ENCODE results near the gene CLEC9A.

Gene CLEC9A

DNA sequence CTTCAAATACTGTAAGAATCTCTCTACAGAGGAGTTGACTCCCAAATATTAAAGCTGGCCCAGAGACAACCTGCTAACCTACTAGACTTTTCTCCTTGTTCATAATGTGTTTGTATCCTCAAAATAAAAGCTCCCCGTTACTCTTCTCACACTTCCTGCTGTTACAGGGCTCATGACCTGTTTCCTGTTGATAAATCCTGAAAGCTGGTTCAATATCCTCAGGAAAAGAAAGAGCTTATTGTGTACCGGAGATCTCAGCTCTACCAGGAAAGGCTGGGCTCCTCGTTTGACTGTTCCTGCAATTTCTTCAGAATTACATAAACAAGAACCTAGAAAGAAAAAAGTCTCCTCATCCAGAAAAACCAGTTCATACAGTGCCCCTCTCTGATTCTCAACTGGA is 37.5 kb downstream of the CLEC9A start:
- DNase-seq, result no peak

DNA sequence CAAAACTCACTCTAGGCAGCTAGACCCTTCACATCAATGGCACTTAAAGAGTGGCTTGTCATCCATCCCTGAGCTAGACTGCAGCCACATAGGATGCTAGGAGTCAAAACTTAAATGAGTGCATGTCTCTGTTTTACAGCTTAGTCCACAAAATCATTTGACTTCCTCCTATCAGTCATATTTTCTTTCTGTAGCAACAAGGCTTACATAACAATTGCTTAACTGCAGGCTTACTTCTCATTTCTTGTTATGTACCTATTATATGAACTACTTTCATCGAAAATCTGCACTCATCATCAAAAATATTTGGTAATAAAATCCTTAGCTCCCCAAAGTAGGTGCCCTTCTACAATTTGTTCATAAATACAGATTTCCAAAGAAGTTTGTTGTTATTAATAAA is 38.2 kb downstream of the CLEC9A start:
- DNase-seq, result no peak

DNA sequence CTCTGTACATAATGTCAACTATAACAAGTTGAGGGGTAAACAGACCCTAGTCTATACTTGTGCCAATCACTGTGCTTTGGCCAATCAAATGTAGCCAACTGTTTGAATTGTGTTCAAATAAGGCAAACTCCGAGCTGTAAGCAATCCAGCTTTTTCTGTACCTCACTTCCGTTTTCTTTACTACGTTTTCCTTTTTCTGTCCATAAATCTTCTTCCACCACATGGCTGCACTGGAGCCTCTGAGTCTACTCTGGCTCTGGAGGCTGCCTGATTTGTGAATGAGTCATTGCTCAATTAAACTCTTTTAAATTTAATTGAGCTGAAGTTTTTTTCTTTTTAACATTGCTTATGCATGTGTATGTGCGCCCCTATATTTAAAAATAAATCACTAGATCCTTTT is 38.6 kb downstream of the CLEC9A start:
- DNase-seq, result no peak

DNA sequence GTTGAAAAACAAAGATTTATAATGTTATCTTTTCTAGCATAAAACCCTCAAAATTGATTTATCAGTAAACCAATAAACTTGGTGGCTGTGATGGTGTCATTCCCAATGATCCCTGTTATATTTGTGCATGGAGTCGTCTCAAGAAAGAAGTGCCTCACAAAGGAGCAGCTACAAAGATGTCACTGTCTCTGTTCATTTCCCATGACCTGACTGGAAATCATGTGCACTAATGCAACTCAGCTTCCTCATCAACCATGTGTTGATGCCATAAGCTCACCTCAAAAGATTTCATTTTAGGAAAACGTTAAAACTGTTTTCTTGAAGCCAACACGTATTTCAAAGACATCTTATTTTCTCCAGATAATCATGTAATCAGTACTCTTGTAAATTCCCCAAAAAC is 39.5 kb downstream of the CLEC9A start:
- DNase-seq, result no peak

DNA sequence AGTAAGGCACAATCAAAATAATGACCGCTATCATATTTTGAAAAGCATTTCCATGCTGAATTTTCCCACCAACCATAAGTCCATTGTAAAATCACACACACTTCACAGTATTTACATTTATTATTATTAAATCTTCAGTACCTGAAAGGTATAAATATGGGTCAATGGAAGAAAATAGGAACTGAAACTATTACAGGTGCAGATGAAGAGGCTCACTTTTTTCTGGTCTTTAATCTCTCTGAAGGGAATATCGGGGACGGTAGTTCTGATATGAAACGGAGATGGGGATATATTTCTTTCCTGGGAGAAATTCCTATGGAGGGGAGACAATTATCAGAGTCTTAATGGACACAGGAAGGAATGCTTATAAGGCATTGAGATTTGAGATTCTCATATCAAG is 39.9 kb downstream of the CLEC9A start:
- DNase-seq, result no peak

DNA sequence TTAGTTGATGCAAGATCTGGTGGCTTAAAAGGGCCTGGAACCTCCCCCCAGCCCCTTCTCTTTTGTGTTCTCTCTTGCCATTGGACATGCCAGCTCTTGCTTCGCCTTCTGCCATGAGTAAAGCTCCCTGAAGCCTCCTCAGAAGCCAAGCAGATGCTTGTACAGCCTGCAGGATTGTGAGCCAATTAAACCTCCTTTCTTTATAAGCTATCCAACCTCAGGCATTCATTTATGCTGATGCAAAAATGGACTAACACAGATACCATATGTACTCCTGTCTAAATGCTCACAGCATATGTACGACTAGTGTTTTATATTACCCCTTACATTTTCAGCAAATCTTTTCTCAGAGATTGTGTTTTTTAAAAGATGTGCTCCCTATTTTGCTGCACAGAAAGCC is 41.6 kb downstream of the CLEC9A start:
- no peak for DNase-seq

DNA sequence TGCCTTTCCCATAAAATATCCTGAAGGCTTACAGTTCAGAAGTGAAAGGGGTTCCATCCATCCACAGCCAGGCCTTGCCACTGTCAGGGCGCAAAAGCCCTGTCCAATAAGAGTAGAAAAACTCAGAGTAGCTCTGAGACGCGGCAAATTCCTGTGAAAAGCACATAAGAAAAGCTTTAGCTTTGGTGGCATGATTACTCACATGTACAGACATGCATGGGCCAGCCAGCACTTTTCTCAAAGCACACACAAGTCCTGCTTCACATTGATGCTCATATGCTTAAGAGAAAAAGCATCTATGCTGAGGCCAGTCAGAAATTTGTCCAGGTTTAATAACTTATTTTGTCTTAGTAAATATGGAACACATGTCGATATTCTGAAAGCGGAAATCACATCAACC is 42.8 kb downstream of the CLEC9A start:
- no peak for DNase-seq

DNA sequence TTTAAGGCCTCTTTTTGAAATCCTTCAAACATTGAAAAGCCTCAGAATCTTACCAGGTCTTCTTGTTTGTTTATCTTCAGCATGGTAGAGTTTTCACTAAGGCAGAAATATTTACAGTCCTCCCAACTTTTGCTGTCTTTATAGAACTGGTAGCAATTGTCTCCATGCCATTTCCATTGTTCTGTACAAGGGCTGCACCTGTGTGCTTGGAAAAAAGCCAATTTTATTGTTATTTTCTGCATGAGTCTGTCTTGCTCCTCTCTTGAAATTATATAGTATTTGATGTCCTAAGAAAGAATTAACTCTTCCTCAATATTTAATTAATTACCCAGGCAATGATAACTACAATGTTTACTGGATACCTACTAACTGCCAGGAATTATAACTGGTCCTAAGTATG is 45.0 kb downstream of the CLEC9A start:
- no peak for DNase-seq

DNA sequence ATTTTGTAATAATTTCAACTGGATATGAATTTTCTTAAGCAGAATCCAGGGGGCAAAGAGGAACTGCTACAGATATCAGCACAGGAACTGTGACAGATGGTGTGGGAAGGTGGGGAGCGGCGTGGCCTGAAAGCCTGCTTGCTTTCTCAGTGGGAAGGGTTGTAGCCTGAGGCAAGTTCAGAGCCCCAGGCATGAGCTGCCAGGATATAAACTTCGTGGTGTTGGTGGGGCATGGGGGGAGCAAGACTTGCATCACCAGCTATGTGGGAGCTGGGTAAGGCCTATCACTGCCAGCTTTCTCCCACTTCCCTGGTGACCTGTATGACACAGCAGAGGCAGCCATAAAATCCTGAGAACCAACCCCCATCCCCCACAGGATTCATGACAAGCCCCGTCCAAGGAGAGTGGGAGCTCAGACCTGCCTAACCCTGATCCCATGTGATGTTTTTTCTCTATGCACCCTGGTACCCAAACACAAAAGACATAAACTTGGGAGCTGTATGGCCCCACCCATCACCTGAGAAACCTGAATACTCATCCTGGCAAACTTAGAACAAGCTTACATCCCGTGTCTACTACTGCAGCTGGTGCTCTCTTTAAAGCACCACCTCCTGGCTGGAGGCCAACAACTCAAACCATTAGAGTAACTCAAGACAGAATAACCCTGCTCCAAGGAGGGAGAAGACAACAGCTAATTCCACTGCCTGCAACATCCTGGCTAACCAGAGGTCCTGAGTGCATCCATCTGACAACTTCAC is 51.8 kb downstream of the CLEC9A start:
- no peak for DNase-seq

DNA sequence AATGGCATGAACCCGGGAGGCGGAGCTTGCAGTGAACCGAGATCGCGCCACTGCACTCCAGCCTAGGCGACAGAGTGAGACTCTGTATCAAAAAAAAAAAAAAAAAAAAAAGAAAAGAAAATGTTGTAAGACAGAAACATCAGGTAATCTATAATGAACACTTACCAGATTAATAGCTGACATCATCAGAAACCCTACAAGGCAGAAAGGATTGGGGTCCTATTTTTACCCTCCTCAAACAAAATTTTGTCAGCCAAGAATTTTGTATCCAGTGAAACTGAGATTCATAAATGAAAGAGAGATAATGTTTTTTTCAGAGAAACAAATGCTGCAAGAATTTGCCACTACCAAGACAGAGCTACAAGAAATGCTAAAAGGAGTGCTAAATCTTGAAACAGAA is 54.3 kb downstream of the CLEC9A start:
- DNase-seq, result no peak

DNA sequence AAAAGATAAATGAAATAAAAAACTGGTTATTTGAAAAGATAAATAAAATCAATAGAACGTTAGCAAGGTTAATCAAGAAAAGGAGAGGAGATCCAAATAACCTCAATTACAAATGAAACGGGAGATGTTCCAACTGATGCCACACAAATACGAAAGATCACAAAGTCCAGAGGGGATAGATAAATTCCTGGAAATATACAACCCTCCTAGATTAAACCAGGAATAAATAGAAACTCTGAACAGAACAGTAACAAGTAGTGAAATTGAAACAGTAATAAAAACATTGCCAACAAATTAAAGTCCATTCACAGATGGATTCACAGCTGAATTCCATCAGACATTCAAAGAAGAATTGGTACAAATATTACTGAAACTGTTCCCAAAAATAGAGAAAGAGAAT is 55.9 kb downstream of the CLEC9A start:
- DNase-seq, result no peak

DNA sequence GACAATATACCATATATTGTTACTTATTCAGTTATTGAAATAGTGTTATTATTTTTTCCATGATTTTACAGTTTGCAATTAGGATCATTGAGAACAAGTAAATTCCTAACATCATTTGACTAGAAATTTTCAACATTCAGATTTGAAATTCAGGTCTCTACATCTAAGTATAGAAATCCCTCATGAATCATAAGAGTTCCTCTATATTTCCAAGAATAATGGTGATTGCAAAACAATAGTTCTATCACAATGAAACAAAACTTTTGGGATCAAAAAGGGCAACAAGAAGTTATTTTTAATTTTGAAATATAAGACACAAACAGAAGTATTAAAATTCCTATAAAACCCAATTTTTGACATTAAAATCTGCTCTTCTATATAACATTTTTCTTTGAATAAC is 57.5 kb downstream of the CLEC9A start:
- DNase-seq, result no peak

DNA sequence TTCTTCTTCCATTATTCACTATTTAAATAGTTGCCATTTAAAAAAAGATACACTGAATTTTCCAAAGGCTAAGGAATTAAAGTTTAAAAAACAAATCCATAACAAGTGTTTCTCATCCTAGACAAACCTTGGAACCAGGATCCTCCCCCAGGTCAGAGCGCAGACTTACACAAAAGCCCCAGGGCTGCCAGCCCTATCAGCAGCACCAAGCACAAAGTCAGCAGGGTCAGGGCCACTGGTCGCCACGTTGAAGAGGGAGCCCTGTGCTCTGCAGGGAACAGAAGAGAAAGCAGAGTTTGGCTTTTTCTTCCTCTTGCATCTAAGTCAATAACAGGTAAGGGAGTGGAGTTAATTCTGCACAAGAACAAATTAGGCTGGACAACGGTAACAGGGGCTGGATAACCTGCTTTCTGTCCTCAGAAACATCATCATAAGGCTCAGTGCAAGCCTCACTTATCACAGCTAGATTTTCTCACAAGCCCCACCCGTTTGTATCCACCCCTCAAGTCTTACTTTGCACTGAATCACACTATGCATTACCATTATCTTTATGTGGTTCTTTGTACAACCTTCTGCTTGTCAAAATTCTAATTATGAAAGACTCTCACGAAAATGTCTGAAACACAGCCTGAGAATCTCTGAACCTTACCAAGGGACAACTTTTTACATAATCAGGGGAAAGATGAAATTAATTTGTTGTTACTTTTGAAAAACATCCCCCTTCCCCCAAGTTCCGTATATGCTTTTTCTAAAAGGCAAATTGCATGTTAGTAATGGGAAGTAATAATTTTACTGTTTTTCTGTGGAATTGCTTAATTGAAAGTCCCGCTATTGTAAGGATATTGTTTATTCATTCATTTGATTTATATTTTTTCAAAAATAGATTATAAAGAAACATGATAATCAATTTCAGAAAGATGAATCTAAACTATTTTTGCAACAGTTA is 58.7 kb downstream of the CLEC9A start:
- no peak for DNase-seq

DNA sequence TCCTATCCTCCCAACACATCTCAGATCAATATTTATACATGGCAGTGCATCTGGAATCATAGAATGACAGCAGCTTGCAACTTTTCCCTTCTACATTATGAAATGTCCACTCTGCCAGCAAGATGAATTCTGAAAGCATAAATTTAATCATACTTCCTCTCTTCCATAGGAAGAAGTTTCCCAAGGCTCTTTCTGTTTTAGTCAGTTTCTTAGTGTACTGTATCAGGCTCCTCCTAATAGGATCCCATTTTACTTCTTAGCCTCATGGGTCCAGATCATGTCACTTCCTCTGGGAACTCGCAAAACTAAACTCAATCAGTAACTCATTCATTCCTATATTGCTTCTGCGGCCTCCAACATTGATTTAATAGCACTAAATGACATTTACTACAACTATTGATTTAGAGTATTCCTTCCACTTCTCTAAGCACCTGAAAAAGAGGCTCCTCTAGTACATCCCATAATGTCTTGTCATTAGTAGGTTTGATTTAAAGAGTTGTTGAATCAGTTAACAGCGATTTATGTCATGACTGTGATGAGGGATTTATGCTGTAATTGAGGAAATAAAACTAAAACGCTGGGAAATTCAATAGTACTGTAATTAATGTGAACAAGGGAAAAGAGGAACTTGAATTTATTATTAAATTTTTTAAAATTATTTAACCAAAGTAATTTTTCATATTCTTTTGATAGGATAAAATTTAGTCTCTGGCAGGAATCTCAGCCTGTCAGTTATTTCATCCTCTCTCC is 64.3 kb downstream of the CLEC9A start:
- DNase-seq, result no peak

DNA sequence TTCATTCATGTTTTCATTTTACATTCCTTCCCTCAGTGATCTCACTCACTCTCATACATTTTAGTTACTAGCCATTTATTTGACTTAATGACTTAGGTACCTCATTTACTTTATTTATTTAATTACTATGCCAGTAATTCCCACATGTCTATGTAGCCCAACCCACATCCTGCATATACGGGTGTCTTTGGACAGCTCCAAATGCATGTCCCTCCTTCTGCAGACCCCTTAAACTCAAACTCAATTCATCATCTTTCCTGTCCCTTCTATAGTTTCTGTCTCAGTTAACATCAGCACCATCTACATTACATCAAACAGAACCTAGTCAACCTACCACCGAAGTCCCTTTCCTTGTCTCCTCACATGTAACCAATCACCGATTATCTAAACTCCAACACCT is 65.5 kb downstream of the CLEC9A start:
- DNase-seq, result no peak

DNA sequence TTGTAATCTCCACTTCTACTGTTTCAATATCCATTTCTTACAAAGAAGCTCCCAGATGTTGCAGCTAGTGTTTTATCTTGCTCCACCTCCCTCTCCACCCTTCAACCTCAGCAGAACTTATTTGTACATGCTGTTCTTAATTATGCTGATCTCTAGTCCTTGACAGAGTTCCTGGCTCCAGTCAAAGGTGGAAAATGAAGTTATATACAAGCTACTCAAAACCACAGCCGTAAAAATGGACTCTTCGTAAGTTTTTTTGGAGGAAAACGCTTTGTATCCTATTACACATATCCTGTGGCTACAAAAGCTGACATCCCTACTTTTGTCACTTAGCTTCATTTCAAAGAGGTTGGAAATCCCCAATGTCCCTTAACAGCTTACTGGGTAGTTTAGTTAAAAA is 67.0 kb downstream of the CLEC9A start:
- no peak for DNase-seq

DNA sequence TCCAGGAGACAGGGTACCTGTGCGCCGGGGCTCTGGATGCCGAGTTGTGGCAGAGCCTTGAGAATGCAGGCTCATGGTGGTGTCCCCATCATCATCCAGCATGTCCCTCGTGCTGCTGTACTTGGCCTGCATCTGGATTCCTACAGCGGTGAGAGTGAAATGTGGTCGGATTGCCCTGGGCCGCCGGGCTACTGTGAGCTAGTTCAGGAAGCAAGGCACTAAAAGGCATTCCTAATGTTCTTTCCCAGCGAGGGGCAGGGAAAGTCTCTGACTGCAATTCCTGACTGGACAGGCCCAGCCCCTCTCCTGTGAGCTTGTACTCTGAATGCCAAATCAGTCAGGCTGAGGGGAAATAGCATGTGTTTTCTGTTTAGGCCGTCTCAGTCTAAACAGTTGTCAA is 68.3 kb downstream of the CLEC9A start, which contains the start of gene CLEC1A:
TSS of gene CLEC1A (minus strand) at position 195 of the 400 bp plus-strand sequence. CDS start at position 132, 63 bp downstream.
- DNase-seq, result no peak

DNA sequence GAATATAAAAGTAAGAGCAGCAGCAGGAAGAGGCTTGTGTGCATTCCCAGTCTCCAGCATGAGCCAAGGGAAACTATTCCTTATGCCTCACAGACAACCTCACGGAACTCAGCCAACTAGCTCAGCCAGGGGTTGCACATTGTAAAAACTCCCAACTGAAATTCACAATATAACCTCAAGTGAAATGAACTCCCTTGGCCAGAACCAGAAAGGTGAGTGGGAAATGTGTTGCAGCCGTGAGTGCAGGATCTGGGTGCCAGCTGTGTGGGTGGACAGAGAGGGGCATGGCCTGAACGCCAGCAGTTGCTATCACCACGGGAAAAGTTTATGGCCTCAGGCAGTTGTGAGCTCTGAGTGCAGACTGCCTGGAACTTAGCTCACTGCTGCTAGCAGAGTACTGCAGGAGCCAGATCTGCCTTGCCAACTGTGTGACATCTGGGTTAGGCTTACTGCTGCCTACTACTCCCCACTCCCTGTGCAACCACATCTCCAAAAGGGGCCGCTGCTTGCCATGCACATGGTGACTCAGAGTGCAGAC is 70.6 kb downstream of the CLEC9A start:
- DNase-seq, result no peak

DNA sequence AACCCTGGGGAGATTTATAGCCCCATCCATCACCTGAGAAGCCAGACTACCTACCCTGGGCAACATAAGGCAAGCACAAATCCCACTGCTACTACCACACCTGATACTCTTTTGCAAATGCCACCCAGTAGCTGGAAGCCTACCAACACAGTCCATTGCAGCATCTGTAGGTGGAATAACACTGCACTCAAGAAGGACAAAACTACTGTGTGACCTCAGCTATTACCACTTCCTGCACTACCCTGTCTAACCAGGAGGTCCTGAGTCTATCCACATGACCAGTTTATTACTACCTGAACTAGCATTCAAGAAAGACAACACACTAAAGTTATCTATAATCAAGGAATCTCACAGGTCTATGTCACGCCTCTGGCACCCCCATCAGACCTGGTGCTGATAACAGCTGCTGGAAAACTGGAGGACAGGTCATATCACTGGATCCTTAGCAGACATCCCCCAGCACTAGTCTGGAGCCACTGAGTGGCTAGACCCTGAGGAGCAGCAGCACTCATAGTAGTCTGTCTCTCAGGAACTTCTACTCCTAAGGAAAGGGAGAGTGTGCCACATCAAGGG is 71.3 kb downstream of the CLEC9A start:
- DNase-seq, result no peak

DNA sequence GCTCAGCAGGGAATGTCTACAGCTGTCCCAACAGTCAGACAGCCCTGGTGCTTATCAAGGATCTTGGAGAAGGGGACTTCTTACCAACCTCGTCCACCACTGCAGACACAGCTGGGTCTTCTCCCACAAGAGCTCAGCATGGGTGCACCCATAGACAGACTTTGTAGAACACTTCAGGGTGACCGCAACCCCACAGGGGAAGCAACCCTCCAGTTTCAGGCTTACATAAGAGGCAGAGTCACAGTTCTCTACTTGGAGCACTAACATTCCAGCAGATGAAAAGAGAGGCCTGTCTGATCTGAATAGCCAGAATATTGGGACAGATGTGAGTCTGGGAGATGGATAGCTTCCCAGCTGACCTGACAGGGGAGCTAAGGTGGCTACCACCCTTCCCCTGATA is 71.8 kb downstream of the CLEC9A start:
- no peak for DNase-seq

DNA sequence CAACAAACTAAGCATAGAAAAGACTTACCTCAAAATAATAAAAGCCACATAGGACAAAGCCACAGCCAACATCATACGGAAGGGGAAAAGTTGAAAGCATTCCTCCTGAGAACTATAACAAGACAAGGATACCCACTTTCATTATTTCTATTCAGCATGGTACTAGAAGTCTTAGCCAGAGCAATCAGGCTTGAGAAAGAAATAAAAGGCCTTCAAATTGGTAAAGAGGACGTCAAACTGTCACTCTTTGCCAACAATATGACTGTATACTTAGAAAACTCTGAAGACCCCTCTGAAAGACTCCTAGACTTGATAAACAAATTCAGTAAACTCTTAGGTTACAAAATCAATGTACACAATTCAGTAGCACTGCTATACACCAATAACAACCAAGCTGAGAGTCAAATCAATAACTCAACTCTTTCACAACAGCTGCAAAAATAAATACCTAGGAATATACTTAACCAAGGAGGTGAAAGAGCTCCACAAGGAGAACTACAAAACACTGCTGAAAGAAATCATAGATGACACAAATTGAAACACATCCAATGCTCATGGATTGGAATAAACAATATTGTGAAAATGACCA is 79.9 kb downstream of the CLEC9A start:
- no peak for DNase-seq

DNA sequence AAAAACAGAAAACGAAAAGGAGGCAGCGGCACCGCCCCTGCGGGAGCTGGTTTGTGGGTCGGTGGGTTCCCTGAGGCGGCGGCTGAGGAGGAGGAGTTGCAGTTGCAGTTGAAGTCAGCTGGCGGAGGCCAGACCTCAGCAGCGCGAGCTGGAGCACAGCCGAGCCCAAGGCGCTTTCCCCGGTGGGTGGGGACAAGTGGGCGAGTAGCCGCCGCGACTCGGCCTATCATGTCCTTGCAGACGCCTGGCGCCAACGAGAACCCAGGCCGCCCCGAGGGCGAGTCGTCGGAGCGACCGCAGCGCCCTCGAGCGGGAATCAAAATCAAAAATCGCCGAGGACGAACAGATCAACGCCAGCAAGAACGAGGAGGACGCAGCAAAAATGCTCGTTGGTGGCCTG is 81.0 kb downstream of the CLEC9A start:
- no peak for DNase-seq

All from activated CD4-positive, alpha-beta T cell treated with anti-CD3 and anti-CD28 coated beads, Interleukin-10, Interleukin-2, amounts not matched to agents 100 ng/mL and 50 ng/mL, durations not matched to agents 16 hours and 8 hours (primary cell).